Measurements from ENCODE around the gene DYNLRB1. TPM values are rescaled to one million over a fixed set of nuclear protein-coding genes. Genes with fewer than 3 reads are reported as not detected.
A peak's percentile ranks its signal among the peaks of the same experiment; 100 is the strongest.

The DYNLRB1 gene
- total and polyA plus RNA-seq, 2 of the 13 experiments (the other 11 are each of a cell fraction or from before 2014, with no cell fraction given), result 140 to 244 TPM

DNA sequence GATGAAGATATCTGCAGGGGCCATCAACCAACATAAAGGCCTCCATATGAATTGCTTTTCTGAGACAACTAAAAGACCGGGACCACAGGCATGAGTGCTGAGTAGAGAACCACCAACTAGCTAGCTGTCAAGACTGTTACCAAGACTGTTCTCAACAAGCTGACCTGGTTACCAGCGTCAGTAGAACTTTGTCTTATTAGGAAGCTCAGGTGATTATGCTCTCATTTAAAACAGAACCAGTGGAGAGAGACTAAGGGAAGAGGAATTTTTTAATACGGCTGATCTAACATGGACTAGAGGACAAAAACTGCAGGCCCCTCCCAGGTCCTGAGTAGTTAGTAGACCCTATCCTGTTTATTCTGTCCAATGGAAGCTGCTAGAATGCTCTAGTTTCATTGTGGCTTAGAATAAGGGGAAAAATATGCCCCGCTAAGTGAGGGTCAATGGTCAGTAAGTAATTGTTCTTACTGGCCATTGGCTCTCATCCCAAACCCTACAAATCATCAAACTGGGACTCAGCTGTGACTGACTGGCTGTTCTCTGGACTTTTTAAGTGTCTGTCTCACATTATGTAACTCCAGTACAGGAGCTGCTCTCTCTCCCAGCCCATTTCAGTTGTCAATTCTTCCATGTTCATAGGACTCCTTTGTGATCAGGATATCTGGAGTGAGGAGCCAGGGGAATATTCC, 3.8 kb upstream of the DYNLRB1 start (continued):
- TF ChIP-seq, protein P1, sequence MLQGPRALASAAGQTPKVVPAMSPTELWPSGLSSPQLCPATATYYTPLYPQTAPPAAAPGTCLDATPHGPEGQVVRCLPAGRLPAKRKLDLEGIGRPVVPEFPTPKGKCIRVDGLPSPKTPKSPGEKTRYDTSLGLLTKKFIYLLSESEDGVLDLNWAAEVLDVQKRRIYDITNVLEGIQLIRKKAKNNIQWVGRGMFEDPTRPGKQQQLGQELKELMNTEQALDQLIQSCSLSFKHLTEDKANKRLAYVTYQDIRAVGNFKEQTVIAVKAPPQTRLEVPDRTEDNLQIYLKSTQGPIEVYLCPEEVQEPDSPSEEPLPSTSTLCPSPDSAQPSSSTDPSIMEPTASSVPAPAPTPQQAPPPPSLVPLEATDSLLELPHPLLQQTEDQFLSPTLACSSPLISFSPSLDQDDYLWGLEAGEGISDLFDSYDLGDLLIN (CRISPR knock-in tag; IDR thresholded peaks at IDR 0.05; ENCODE audit: borderline replicate concordance), result no peak
- TF ChIP-seq ZKSCAN8 (CRISPR knock-in tag; IDR thresholded peaks at IDR 0.05; ENCODE audit: borderline replicate concordance) (0 out of 2 replicates have a peak, but pooled peaks have one; percentile 30), PAX8 (CRISPR knock-in tag; IDR thresholded peaks at IDR 0.05; ENCODE audit: borderline replicate concordance) (no peak; the same call in 1 of the 2 replicates), SMAD9 (CRISPR knock-in tag; IDR thresholded peaks at IDR 0.05) (no peak), EED (CRISPR knock-in tag; IDR thresholded peaks at IDR 0.05) (no peak), EEA1 (CRISPR knock-in tag; IDR thresholded peaks at IDR 0.05; ENCODE audit: borderline replicate concordance) (no peak), ZNF547 (CRISPR knock-in tag; IDR thresholded peaks at IDR 0.05) (no peak), CBX5 (CRISPR knock-in tag; IDR thresholded peaks at IDR 0.05; ENCODE audit: borderline replicate concordance) (no peak), ADNP (CRISPR knock-in tag; IDR thresholded peaks at IDR 0.05) (no peak), PHB2 (IDR thresholded peaks at IDR 0.05; ENCODE audit: partially characterized antibody) (no peak), ZNF7 (CRISPR knock-in tag; IDR thresholded peaks at IDR 0.05) (no peak), KAT8 (CRISPR knock-in tag; IDR thresholded peaks at IDR 0.05) (peak; percentile 61; the same call in 1 of the 2 replicates), ATF7-NPFF (CRISPR knock-in tag; IDR thresholded peaks at IDR 0.05; ENCODE audit: low read depth) (0 out of 2 replicates have a peak, but pooled peaks have one; percentile 13)
- TF ChIP-seq, protein P2, sequence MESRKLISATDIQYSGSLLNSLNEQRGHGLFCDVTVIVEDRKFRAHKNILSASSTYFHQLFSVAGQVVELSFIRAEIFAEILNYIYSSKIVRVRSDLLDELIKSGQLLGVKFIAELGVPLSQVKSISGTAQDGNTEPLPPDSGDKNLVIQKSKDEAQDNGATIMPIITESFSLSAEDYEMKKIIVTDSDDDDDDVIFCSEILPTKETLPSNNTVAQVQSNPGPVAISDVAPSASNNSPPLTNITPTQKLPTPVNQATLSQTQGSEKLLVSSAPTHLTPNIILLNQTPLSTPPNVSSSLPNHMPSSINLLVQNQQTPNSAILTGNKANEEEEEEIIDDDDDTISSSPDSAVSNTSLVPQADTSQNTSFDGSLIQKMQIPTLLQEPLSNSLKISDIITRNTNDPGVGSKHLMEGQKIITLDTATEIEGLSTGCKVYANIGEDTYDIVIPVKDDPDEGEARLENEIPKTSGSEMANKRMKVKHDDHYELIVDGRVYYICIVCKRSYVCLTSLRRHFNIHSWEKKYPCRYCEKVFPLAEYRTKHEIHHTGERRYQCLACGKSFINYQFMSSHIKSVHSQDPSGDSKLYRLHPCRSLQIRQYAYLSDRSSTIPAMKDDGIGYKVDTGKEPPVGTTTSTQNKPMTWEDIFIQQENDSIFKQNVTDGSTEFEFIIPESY (CRISPR knock-in tag; IDR thresholded peaks at IDR 0.05), result no peak
- TF ChIP-seq, protein P3, sequence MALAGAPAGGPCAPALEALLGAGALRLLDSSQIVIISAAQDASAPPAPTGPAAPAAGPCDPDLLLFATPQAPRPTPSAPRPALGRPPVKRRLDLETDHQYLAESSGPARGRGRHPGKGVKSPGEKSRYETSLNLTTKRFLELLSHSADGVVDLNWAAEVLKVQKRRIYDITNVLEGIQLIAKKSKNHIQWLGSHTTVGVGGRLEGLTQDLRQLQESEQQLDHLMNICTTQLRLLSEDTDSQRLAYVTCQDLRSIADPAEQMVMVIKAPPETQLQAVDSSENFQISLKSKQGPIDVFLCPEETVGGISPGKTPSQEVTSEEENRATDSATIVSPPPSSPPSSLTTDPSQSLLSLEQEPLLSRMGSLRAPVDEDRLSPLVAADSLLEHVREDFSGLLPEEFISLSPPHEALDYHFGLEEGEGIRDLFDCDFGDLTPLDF (CRISPR knock-in tag; IDR thresholded peaks at IDR 0.05), result no peak
- TF ChIP-seq, protein P4, sequence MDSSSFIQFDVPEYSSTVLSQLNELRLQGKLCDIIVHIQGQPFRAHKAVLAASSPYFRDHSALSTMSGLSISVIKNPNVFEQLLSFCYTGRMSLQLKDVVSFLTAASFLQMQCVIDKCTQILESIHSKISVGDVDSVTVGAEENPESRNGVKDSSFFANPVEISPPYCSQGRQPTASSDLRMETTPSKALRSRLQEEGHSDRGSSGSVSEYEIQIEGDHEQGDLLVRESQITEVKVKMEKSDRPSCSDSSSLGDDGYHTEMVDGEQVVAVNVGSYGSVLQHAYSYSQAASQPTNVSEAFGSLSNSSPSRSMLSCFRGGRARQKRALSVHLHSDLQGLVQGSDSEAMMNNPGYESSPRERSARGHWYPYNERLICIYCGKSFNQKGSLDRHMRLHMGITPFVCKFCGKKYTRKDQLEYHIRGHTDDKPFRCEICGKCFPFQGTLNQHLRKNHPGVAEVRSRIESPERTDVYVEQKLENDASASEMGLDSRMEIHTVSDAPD (CRISPR knock-in tag; IDR thresholded peaks at IDR 0.05), result 0 out of 2 replicates have a peak, but pooled peaks have one; percentile 57
- TF ChIP-seq, protein P5, sequence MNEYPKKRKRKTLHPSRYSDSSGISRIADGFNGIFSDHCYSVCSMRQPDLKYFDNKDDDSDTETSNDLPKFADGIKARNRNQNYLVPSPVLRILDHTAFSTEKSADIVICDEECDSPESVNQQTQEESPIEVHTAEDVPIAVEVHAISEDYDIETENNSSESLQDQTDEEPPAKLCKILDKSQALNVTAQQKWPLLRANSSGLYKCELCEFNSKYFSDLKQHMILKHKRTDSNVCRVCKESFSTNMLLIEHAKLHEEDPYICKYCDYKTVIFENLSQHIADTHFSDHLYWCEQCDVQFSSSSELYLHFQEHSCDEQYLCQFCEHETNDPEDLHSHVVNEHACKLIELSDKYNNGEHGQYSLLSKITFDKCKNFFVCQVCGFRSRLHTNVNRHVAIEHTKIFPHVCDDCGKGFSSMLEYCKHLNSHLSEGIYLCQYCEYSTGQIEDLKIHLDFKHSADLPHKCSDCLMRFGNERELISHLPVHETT (CRISPR knock-in tag; conservative IDR thresholded peaks at IDR 0.05), result no peak
- TF ChIP-seq, protein P6, sequence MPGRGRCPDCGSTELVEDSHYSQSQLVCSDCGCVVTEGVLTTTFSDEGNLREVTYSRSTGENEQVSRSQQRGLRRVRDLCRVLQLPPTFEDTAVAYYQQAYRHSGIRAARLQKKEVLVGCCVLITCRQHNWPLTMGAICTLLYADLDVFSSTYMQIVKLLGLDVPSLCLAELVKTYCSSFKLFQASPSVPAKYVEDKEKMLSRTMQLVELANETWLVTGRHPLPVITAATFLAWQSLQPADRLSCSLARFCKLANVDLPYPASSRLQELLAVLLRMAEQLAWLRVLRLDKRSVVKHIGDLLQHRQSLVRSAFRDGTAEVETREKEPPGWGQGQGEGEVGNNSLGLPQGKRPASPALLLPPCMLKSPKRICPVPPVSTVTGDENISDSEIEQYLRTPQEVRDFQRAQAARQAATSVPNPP (CRISPR knock-in tag; IDR thresholded peaks at IDR 0.05), result no peak

Measured in HepG2 (cell line).